ENCODE measurements around the gene CAMK1G. TPM values are rescaled to one million over a fixed set of nuclear protein-coding genes. Genes with fewer than 3 reads are reported as not detected.

Gene CAMK1G
- total and polyA plus RNA-seq, 8 donors = 0.29 to 9.9 (median 8.2) TPM

- intact Hi-C loops (cut with DNase I) = no loop called here
- no peak for TF ChIP-seq CTCF (IDR thresholded peaks at IDR 0.05)
- H3K4me3 ChIP-seq = no peak overlapping the region
- peaks cover 0 to 10% of the 10 kb centered on the region in 2 donors for H3K27me3 ChIP-seq
- H3K4me1 ChIP-seq = no peaks in the 10 kb centered on the region
- no peaks in the 10 kb centered on the region for H3K9me3 ChIP-seq
- no peak overlapping the region for H3K27ac ChIP-seq
- H3K36me3 ChIP-seq = no peaks in the 10 kb centered on the region
- DNase-seq (no peak), ATAC-seq (no peak)
Observed at GRCh38 chr1:209561532-209561931, 22.0 kb upstream of the CAMK1G start.

GRCh38 chr1:209564849-209565248 is 18.7 kb upstream of the CAMK1G start:
- intact Hi-C loops (cut with DNase I) = no loop called here
- Histone ChIP-seq H3K4me1 (no peaks in the 10 kb centered on the region), H3K4me3 (no peak overlapping the region), H3K36me3 (no peaks in the 10 kb centered on the region), H3K27ac (no peak overlapping the region), H3K9me3 (no peaks in the 10 kb centered on the region), H3K27me3 (peaks cover 0 to 10% of the 10 kb centered on the region in 2 donors)
- no peak for TF ChIP-seq CTCF (IDR thresholded peaks at IDR 0.05)
- no peak for DNase-seq
- no peak for ATAC-seq

GRCh38 chr1:209565759-209566678 is 17.5 kb upstream of the CAMK1G start:
- Histone ChIP-seq H3K27ac (no peak overlapping the region), H3K9me3 (no peaks in the 10 kb centered on the region), H3K4me3 (no peak overlapping the region), H3K36me3 (no peaks in the 10 kb centered on the region), H3K4me1 (no peaks in the 10 kb centered on the region), H3K27me3 (peaks cover 0 to 21% of the 10 kb centered on the region in 2 donors)
- ATAC-seq = peak; percentile 97
- TF ChIP-seq CTCF (IDR thresholded peaks at IDR 0.05) = peak; percentile 73 to 81
- intact Hi-C loops (cut with DNase I) = no loop called here
- DNase-seq = peak; percentile 58 to 87 (median 69)

GRCh38 chr1:209567698-209568175 is 15.8 kb upstream of the CAMK1G start:
- TF ChIP-seq CTCF (IDR thresholded peaks at IDR 0.05) = no peak
- intact Hi-C loops (cut with DNase I) = no loop called here

GRCh38 chr1:209569455-209570207 is 13.9 kb upstream of the CAMK1G start:
- no peak overlapping the region for H3K4me3 ChIP-seq
- no peak overlapping the region for H3K27ac ChIP-seq
- no peaks in the 10 kb centered on the region for H3K4me1 ChIP-seq
- peak in 2 of 4 donors; percentile 69 to 78 for DNase-seq
- H3K36me3 ChIP-seq = no peaks in the 10 kb centered on the region
- peak; percentile 81 for ATAC-seq
- intact Hi-C loops (cut with DNase I) = loop anchor here in 1 of 2 donors (10.0 kb wide), 1 partner anchor 115 kb away; no protein-coding TSS in a partner anchor
- H3K9me3 ChIP-seq = no peaks in the 10 kb centered on the region
- H3K27me3 ChIP-seq = peaks cover 0 to 31% of the 10 kb centered on the region in 2 donors
- peak; percentile 82 to 87 for TF ChIP-seq CTCF (IDR thresholded peaks at IDR 0.05)

More at GRCh38 chr1:209567698-209568175, 15.8 kb upstream of the CAMK1G start:
- DNase-seq (no peak), ATAC-seq (no peak)
- H3K36me3 ChIP-seq = no peaks in the 10 kb centered on the region
- no peaks in the 10 kb centered on the region for H3K4me1 ChIP-seq
- no peaks in the 10 kb centered on the region for H3K9me3 ChIP-seq
- H3K27me3 ChIP-seq = peaks cover 0 to 30% of the 10 kb centered on the region in 2 donors
- no peak overlapping the region for H3K27ac ChIP-seq
- H3K4me3 ChIP-seq = no peak overlapping the region
